Choroid plexus epithelial cell (primary cell): ENCODE data around the gene COL6A3.

ENCODE experiments used
- DNase-seq: peaks from one replicate; pipeline ENCODE4 v3.0.0-alpha.2; 2010; ENCODE audit warnings: low read depth
- H3K4me3 ChIP-seq: 2 replicates; pipeline ENCODE4 v1.5.1; 2011; ENCODE audit warnings: low read depth, mild to moderate bottlenecking, control low read depth, low read length, moderate library complexity
- TF ChIP-seq, protein P1 (sequence below): conservative IDR thresholded peaks from 2 replicates; pipeline ENCODE4 v1.5.1; 2011; ENCODE audit warnings: low read depth, mild to moderate bottlenecking, control low read depth, inconsistent platforms, low read length, moderate library complexity

COL6A3 gene

DNA sequence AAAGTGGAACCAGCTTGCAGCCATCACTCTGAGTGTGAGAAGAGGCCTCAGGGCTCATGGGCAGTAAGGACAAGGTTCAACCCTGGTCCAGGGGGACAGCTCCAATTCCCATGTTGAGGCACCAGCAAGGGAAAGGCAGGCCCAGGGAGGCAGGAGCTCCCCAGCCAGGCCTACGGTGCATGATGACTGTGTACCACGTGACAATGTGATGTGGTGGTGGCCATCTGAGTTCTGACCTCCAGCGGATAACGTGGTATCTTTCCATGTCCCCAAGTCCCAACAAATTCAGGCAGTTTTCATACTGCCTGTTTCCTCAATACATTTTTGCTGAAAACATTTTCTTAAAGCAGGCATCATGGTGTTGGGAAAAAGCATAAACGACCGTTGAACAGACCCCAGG lies 36.1 kb upstream of the COL6A3 start:
- DNase-seq, result no peak
- no peak overlapping the region for H3K4me3 ChIP-seq
- TF ChIP-seq, protein P1, sequence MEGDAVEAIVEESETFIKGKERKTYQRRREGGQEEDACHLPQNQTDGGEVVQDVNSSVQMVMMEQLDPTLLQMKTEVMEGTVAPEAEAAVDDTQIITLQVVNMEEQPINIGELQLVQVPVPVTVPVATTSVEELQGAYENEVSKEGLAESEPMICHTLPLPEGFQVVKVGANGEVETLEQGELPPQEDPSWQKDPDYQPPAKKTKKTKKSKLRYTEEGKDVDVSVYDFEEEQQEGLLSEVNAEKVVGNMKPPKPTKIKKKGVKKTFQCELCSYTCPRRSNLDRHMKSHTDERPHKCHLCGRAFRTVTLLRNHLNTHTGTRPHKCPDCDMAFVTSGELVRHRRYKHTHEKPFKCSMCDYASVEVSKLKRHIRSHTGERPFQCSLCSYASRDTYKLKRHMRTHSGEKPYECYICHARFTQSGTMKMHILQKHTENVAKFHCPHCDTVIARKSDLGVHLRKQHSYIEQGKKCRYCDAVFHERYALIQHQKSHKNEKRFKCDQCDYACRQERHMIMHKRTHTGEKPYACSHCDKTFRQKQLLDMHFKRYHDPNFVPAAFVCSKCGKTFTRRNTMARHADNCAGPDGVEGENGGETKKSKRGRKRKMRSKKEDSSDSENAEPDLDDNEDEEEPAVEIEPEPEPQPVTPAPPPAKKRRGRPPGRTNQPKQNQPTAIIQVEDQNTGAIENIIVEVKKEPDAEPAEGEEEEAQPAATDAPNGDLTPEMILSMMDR, result no peak

DNA sequence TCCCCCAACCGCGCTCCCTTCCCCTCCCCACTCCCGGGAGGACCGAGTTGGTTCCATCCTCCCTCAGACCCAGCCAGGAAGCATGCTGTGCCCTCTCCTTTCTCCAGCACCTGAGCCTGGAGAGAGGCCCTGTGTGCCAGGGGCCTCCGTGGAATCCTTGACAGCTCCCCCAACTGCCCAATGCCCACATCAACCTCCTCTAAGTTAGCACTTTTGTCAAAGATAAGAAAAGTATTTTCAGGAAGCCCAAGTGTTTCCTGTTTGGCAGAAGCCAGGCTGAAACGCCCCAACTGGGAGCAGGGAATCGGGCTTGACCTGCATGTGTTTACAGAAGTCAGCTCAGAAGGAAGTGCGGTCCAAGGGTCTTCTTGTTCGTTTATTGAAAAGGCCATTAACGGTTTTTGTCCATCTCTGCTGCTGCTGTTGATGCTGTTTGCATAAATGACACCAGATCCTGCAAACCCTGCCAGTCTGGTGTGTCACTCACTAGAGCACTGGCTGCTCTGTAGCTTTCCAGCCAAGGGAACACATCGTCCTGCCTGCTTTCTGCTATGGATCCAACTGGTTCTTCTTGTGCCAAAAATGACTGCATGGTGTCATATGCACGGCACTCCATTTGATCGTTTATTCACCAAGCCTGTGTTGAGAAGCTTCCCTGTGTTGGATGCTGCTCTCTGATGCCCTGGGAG lies 35.4 kb upstream of the COL6A3 start:
- DNase-seq, result no peak
- TF ChIP-seq, protein P1, result no peak
- no peak overlapping the region for H3K4me3 ChIP-seq

DNA sequence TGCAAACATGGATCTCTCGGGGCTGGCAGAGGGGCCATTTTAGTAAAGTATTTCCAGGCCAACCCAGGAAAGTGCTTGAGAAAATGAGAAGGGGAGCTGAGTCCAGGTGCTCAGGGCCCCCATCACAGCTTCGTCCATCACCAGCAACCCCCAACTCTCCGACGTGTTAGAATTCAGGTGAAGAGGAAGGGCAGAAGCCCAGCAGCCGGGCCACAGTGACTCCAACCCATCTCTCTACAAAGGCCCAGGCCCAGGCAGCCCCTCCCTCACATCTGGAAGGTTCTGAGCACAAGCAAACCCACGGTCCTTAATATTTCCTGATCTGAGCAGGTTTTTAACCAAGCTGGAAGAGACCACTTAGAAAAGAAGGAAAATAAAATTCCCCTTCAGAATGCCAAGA lies 34.7 kb upstream of the COL6A3 start:
- TF ChIP-seq, protein P1, result no peak
- no peak for DNase-seq

DNA sequence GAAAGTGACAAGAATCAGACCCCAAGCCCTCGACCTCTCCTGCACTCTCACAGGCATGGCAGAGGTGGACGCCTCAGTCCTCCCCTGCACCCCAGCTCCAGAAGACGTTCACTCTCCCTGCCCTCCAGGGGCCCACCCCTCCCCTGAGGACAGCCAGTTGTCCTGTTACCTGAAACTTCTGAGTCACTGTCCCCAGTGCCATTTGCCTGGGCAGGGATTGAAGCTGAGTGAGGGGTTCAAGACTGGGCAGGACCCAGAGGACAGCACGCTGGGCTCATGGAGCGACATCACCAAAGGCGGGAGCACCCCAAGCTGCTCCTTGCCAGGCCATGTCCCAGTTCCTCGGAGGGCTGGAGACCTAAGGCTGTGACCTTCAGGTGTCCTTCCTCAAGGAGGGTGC lies 34.2 kb upstream of the COL6A3 start:
- no peak overlapping the region for H3K4me3 ChIP-seq
- TF ChIP-seq, protein P1, result no peak
- DNase-seq, result no peak

More for the DNA sequence above, 34.7 kb upstream of the COL6A3 start:
- no peak overlapping the region for H3K4me3 ChIP-seq

DNA sequence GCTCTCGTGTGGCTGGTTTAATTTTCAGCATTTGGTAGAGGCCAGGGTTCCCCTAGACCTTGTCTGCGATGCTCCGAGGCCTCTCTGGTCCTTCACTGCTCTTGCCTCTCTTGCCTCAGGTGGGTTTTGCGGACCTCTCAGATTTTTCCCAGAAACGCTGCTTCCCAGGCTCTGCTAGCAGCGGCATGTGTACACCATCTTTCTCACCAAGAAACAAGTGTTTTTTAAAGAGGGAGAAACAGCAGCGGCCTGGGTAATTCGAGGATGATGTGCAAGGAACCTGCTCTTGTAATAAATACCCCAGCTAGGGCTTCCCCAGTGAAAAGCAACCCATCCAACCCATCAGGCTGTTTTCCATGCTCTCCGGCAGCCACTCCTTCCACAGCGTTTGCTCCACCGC lies 33.5 kb upstream of the COL6A3 start:
- no peak for DNase-seq
- no peak overlapping the region for H3K4me3 ChIP-seq
- TF ChIP-seq, protein P1, result no peak

DNA sequence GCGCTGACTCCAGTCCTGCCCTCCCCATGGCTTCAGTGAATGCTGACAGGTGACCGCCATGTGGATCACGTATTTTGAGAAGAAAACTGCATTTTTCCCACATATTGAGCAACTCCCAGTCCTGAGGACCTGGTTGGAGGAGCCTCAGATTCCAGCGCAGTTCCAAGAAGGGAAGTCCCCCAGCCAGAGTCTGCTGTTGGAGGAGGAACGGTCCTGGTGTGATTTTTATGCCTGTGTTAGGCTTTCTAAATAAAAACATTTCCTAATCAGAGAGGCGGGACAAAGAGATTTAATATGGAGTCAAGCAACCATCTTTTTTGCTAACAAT lies 32.3 kb upstream of the COL6A3 start:
- no peak for DNase-seq
- no peak overlapping the region for H3K4me3 ChIP-seq
- TF ChIP-seq, protein P1, result no peak

DNA sequence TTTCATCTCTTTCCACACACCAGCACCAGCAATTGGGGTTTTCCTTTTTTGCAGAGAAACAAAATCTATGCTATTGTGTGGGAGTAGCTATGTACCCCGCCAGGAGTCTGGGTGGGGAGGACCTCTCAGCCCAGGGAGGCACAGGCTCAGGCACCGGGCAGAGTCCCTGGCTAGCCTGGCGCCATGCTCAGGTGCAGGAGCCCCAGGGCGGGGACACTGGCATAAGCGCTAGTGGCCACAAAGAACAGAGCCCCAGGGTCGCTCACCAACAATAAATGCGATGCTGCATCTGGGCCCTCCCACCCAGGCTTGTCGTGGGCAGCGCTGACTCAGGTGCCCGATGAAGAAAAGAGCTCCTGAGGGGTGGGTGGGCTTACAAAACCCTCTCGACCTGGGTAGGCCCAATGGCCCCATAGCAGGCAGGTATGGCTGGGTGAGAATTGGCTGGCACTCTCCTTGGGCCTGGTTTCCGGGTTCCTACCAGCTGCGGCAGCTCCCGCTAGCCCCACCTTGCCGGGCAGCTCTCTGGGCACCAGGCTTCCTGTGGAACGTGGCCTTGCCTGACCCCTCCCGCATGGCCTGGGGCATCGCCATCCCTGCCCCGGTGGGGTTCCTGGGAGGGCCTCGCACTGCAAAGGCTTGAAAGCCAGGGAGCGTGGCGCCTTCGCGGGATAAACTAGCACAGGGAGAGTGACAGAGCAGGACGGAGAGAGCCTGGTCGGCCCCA lies 31.8 kb upstream of the COL6A3 start:
- TF ChIP-seq, protein P1, result no peak
- DNase-seq, result no peak
- H3K4me3 ChIP-seq, result no peak overlapping the region
